Measurements from ENCODE around the gene CACNA1H.

DNA sequence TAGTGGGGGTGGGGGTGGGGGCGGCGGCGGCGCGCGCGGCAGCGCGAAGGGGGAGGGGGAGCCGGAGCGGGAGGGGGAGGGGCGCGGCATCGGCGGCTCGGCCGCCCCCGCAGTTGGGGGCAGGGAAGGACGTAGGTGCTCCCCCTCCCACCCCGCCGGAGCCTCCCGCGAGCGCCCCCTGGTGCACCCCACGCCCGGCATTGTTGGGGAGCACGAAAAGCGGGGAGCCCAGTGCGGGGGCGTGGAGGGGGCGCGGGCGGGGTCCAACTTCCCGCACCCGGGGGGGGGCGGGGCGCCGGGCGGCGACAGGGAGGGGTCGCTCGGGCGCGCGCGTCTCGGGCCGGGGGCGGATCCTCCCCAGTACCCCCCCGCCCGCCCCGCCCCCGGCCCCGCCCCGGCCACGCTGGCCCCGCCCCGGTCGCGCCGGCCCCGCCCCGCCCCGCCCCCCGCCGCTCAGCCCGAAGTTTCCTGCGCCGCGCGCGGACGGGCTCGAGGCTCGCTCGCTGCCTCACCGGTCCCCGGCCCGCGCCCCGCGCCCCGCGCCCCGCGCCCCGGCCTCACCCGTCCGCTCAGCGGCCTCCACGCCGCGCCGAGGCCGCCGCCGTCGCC lies at the start of gene CACNA1H:
- TF ChIP-seq, protein P1, sequence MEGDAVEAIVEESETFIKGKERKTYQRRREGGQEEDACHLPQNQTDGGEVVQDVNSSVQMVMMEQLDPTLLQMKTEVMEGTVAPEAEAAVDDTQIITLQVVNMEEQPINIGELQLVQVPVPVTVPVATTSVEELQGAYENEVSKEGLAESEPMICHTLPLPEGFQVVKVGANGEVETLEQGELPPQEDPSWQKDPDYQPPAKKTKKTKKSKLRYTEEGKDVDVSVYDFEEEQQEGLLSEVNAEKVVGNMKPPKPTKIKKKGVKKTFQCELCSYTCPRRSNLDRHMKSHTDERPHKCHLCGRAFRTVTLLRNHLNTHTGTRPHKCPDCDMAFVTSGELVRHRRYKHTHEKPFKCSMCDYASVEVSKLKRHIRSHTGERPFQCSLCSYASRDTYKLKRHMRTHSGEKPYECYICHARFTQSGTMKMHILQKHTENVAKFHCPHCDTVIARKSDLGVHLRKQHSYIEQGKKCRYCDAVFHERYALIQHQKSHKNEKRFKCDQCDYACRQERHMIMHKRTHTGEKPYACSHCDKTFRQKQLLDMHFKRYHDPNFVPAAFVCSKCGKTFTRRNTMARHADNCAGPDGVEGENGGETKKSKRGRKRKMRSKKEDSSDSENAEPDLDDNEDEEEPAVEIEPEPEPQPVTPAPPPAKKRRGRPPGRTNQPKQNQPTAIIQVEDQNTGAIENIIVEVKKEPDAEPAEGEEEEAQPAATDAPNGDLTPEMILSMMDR (IDR thresholded peaks at IDR 0.05 in 2 of 3, conservative IDR thresholded peaks at IDR 0.05 in 1 of 3; ENCODE audit: borderline replicate concordance in 1 of 3, insufficient read depth in 1 of 3, low read depth in 2 of 3, low read length in 2 of 3) = peak in 1 of 3 experiments; percentile 40; a peak in 3 of 6 replicates
- peak; percentile 39; the same call in 1 of the 2 replicates for TF ChIP-seq POLR2AphosphoS5 (IDR thresholded peaks at IDR 0.05; ENCODE audit: low read depth, low read length)
- no peak for TF ChIP-seq POLR2A (IDR thresholded peaks at IDR 0.05; ENCODE audit: borderline replicate concordance, extremely low read depth, insufficient read depth, insufficient read length)
- TF ChIP-seq, protein P2, sequence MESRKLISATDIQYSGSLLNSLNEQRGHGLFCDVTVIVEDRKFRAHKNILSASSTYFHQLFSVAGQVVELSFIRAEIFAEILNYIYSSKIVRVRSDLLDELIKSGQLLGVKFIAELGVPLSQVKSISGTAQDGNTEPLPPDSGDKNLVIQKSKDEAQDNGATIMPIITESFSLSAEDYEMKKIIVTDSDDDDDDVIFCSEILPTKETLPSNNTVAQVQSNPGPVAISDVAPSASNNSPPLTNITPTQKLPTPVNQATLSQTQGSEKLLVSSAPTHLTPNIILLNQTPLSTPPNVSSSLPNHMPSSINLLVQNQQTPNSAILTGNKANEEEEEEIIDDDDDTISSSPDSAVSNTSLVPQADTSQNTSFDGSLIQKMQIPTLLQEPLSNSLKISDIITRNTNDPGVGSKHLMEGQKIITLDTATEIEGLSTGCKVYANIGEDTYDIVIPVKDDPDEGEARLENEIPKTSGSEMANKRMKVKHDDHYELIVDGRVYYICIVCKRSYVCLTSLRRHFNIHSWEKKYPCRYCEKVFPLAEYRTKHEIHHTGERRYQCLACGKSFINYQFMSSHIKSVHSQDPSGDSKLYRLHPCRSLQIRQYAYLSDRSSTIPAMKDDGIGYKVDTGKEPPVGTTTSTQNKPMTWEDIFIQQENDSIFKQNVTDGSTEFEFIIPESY (IDR thresholded peaks at IDR 0.05; ENCODE audit: extremely low read depth, insufficient replicate concordance, low read length) = no peak
- no peak for TF ChIP-seq EZH2phosphoT487 (IDR thresholded peaks at IDR 0.05; ENCODE audit: borderline replicate concordance)
- TF ChIP-seq JUND (IDR thresholded peaks at IDR 0.05) = no peak
- no peak for TF ChIP-seq YY1 (IDR thresholded peaks at IDR 0.05; ENCODE audit: extremely low read depth, insufficient replicate concordance, low read depth, low read length)
- no peak for TF ChIP-seq EZH2 (IDR thresholded peaks at IDR 0.05)
